Esophagus muscularis mucosa (tissue), 4 donors: Measurements from ENCODE around the gene ISCA2. TPM values are rescaled to one million over a fixed set of nuclear protein-coding genes. Genes with fewer than 3 reads are reported as not detected.

Experiments
- DNase-seq: peaks from one replicate; pipeline ENCODE4 v3.0.0-alpha.2; 2017; ENCODE audit errors: extremely low spot score
- H3K27ac ChIP-seq, 4 donors: fragments of 200-600 bp; sonication (generic); replicated peaks in 1 of 4; 1 replicate in 3 of 4; 2 replicates in 1 of 4; pipeline ENCODE4 v1.5.1; 2016 to 2019; ENCODE audit warnings: mild to moderate bottlenecking in 1 of 4
- H3K27me3 ChIP-seq, 4 donors: fragments of 200-600 bp; sonication (generic); one replicate each; pipeline versions ENCODE4 v1.5.1 to v1.6.0; 2016 to 2019
- H3K36me3 ChIP-seq, 4 donors: fragments of 200-600 bp; sonication (generic); one replicate each; pipeline ENCODE4 v1.5.1; 2016 to 2019
- H3K4me1 ChIP-seq, 4 donors: fragments of 200-600 bp; sonication (generic); one replicate each; pipeline ENCODE4 v1.5.1; 2016 to 2019
- H3K4me3 ChIP-seq, 4 donors: fragments of 200-600 bp; sonication (generic); 1 replicate in 2 of 4; 2 replicates in 2 of 4; pipeline ENCODE4 v1.5.1; 2016 to 2019; ENCODE audit warnings: mild to moderate bottlenecking in 4 of 4, moderate library complexity in 1 of 4
- H3K9me3 ChIP-seq, 4 donors: fragments of 200-600 bp; sonication (generic); 1 replicate in 3 of 4; 2 replicates in 1 of 4; pipeline ENCODE4 v1.5.1; 2016 to 2019
- CTCF ChIP-seq, 3 experiments: fragments of 200-600 bp in 2 of 3; fragments of 450-650 bp in 1 of 3; sonication (generic) in 2 of 3; IDR thresholded peaks; one replicate each; pipeline ENCODE4 v1.5.1; 2017 to 2019; ENCODE audit warnings: antibody characterized with exemption in 3 of 3, mild to moderate bottlenecking in 2 of 3, moderate library complexity in 1 of 3
- EP300 ChIP-seq: sonication (generic); formaldehyde crosslinking; IDR thresholded peaks from one replicate; pipeline ENCODE4 v1.6.1; 2017; ENCODE audit warnings: antibody characterized with exemption
- POLR2A ChIP-seq: fragments of 450-650 bp; IDR thresholded peaks from one replicate; pipeline ENCODE4 v1.6.1; 2017; ENCODE audit warnings: antibody characterized with exemption, moderate library complexity, mild to moderate bottlenecking, low read depth
- POLR2AphosphoS5 ChIP-seq, 2 donors: sonication (generic); formaldehyde crosslinking; IDR thresholded peaks; one replicate each; pipeline ENCODE4 v1.6.1; 2017; ENCODE audit warnings: antibody characterized with exemption in 2 of 2
- WGBS: methylation state at CpG from one replicate; pipeline ENCODE4 v1.1.5; 2018; 5-methylcytosine and 5-hydroxymethylcytosine counted together
- intact Hi-C: fragments of 100-400 bp; cut with DNase I; formaldehyde crosslinking; loops from one replicate; pipeline ENCODE4 v1.15.1; 2023
- total RNA-seq, 4 donors: library from RNA; depleted of rRNA; stranded (reverse); fragments of >200 nt; gene quantifications; one replicate each; pipeline versions ENCODE4 v1.1.0 to v1.2.1, GENCODE V29; 2016

The ISCA2 gene
- total RNA-seq, 4 donors from 2014 or later = 5.8 to 20.4 (median 15.1) TPM

- WGBS = 61% methylated on average over 7 of the region's 10 CpGs
- H3K27me3 ChIP-seq = no peaks in the 10 kb centered on the region
- no peak for DNase-seq
- H3K4me3 ChIP-seq = no peak overlapping the region
- H3K9me3 ChIP-seq = no peaks in the 10 kb centered on the region
- intact Hi-C loops = no loop called here
- peaks cover 0 to 35% (median 8%) of the 10 kb centered on the region in 4 donors for H3K36me3 ChIP-seq
- TF ChIP-seq EP300 = no peak
- no peak for TF ChIP-seq CTCF (IDR thresholded peaks at IDR 0.05)
- no peak for TF ChIP-seq POLR2A
- TF ChIP-seq POLR2AphosphoS5 (IDR thresholded peaks at IDR 0.05) = no peak
- H3K27ac ChIP-seq = no peak overlapping the region
- peaks cover 0 to 5% (median 0%) of the 10 kb centered on the region in 4 donors for H3K4me1 ChIP-seq
Measured at GRCh38 chr14:74510959-74511409, 17.4 kb downstream of the ISCA2 start.

GRCh38 chr14:74511966-74512830, 18.6 kb downstream of the ISCA2 start:
- no peak for DNase-seq
- TF ChIP-seq POLR2A = no peak

GRCh38 chr14:74514471-74514941, 20.9 kb downstream of the ISCA2 start:
- peaks cover 0 to 5% (median 0%) of the 10 kb centered on the region in 4 donors for H3K4me1 ChIP-seq

More at GRCh38 chr14:74511966-74512830, 18.6 kb downstream of the ISCA2 start:
- intact Hi-C loops = no loop called here
- no peak overlapping the region for H3K27ac ChIP-seq
- WGBS = 79% methylated on average over 8 of the region's 10 CpGs
- H3K27me3 ChIP-seq = no peaks in the 10 kb centered on the region
- H3K9me3 ChIP-seq = no peaks in the 10 kb centered on the region
- H3K4me1 ChIP-seq = peaks cover 0 to 5% (median 0%) of the 10 kb centered on the region in 4 donors
- peaks cover 0 to 42% (median 10%) of the 10 kb centered on the region in 4 donors for H3K36me3 ChIP-seq
- no peak overlapping the region for H3K4me3 ChIP-seq

GRCh38 chr14:74515891-74516412, 22.4 kb downstream of the ISCA2 start:
- Histone ChIP-seq H3K27me3 (no peaks in the 10 kb centered on the region), H3K4me3 (no peak overlapping the region), H3K4me1 (peaks cover 0 to 1% (median 0%) of the 10 kb centered on the region in 4 donors), H3K36me3 (peaks cover 0 to 20% (median 7%) of the 10 kb centered on the region in 4 donors), H3K9me3 (no peaks in the 10 kb centered on the region), H3K27ac (no peak overlapping the region)
- TF ChIP-seq POLR2AphosphoS5 (IDR thresholded peaks at IDR 0.05) (no peak), EP300 (no peak), POLR2A (no peak), CTCF (IDR thresholded peaks at IDR 0.05) (no peak)
- intact Hi-C loops = no loop called here
- WGBS = 100% methylated on average over 2 of the region's 8 CpGs
- no peak for DNase-seq

More at GRCh38 chr14:74514471-74514941, 20.9 kb downstream of the ISCA2 start:
- no peak overlapping the region for H3K27ac ChIP-seq
- H3K4me3 ChIP-seq = no peak overlapping the region
- no peaks in the 10 kb centered on the region for H3K27me3 ChIP-seq
- no peak for DNase-seq
- TF ChIP-seq POLR2A = no peak
- TF ChIP-seq CTCF (IDR thresholded peaks at IDR 0.05) = no peak
- TF ChIP-seq EP300 = no peak
- no peak for TF ChIP-seq POLR2AphosphoS5 (IDR thresholded peaks at IDR 0.05)
- WGBS = 55% methylated on average over 12 of the region's 13 CpGs
- peaks cover 0 to 23% (median 7%) of the 10 kb centered on the region in 4 donors for H3K36me3 ChIP-seq
- intact Hi-C loops = no loop called here
- no peaks in the 10 kb centered on the region for H3K9me3 ChIP-seq
